HepG2 (cell line): ENCODE results near the gene TUBA4A.

ENCODE experiments used
- ATRX ChIP-seq: sonication (generic); formaldehyde crosslinking; IDR thresholded peaks from 2 replicates; pipeline ENCODE4 v1.4.0; 2020; ENCODE audit warnings: missing genetic modification reagents, borderline replicate concordance
- GABPA ChIP-seq, 2 experiments: IDR thresholded peaks; 2 replicates each; pipeline ENCODE4 v1.6.1; 2011 to 2016; ENCODE audit warnings: low read depth in 2 of 2, low read length in 1 of 2, missing biosample characterization in 1 of 2, missing genetic modification characterization in 1 of 2
- MTA3 ChIP-seq: sonication (generic); formaldehyde crosslinking; IDR thresholded peaks from 2 replicates; pipeline ENCODE4 v1.4.0; 2020; ENCODE audit warnings: missing genetic modification reagents
- MTF1 ChIP-seq: sonication (generic); formaldehyde crosslinking; IDR thresholded peaks from 2 replicates; pipeline ENCODE4 v1.5.0; 2020; ENCODE audit warnings: missing genetic modification reagents
- POLR2A ChIP-seq, 2 experiments: IDR thresholded peaks; 2 replicates each; pipeline ENCODE4 v1.6.1; 2011; ENCODE audit warnings: low read depth in 2 of 2, low read length in 2 of 2, mild to moderate bottlenecking in 1 of 2, moderate library complexity in 1 of 2; ENCODE audit not compliant: insufficient read depth in 1 of 2
- POLR2AphosphoS5 ChIP-seq: IDR thresholded peaks from 2 replicates; pipeline ENCODE4 v1.6.1; 2012; ENCODE audit warnings: low read depth, low read length
- ZNF343 ChIP-seq: sonication (generic); formaldehyde crosslinking; IDR thresholded peaks from 2 replicates; pipeline ENCODE4 v1.4.0; 2020; ENCODE audit warnings: mild to moderate bottlenecking, missing genetic modification reagents
- TF ChIP-seq, protein P1 (sequence below): IDR thresholded peaks from 2 replicates; pipeline ENCODE4 v1.6.1; 2016; ENCODE audit warnings: low read depth, control low read depth
- TF ChIP-seq, protein P2 (sequence below), 2 experiments: IDR thresholded peaks; 2 replicates each; pipeline ENCODE4 v1.6.1; 2011 to 2012; ENCODE audit warnings: low read length in 2 of 2, borderline replicate concordance in 1 of 2, low read depth in 1 of 2, mild to moderate bottlenecking in 1 of 2, moderate library complexity in 1 of 2
- TF ChIP-seq, protein P3 (sequence below), 2 experiments: fragments of 450-650 bp in 1 of 2; sonication (generic) in 1 of 2; formaldehyde crosslinking in 1 of 2; IDR thresholded peaks; 2 replicates each; pipeline versions ENCODE4 v1.6.1 to v1.8.0; 2016 to 2022; ENCODE audit warnings: antibody characterized with exemption in 1 of 2, mild to moderate bottlenecking in 1 of 2, missing genetic modification reagents in 1 of 2

DNA sequence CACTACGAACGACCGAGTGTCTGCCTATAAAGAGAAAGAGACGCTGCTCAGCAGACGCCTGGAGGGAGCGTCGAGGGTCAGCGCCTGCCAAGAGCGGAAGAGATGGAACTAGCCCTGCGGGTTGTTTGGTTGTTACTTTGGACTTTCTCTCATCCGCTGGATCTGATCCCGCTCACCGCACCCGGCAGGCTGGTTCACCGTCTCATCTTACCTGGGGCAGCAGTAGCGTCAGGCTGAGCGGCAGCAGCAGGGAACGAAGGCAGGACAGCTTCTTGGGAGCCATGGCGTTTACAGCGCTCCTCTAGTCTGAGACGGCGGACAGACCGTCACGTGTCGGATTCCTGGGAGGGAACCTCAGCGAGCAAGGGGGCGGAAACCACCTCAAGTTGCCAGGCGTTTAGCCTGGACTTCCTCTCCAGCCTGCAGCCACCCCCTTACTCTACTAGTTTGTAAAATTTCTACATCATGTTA is 10.4 kb downstream of the TUBA4A start:
- TF ChIP-seq, protein P1, sequence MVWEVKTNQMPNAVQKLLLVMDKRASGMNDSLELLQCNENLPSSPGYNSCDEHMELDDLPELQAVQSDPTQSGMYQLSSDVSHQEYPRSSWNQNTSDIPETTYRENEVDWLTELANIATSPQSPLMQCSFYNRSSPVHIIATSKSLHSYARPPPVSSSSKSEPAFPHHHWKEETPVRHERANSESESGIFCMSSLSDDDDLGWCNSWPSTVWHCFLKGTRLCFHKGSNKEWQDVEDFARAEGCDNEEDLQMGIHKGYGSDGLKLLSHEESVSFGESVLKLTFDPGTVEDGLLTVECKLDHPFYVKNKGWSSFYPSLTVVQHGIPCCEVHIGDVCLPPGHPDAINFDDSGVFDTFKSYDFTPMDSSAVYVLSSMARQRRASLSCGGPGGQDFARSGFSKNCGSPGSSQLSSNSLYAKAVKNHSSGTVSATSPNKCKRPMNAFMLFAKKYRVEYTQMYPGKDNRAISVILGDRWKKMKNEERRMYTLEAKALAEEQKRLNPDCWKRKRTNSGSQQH (CRISPR knock-in tag): no peak
- TF ChIP-seq MTA3 (CRISPR knock-in tag) (no peak), ATRX (no peak), GABPA (IDR thresholded peaks at IDR 0.05; ENCODE audit: low read depth, low read length) (no peak), GABPA (CRISPR knock-in tag; IDR thresholded peaks at IDR 0.05; ENCODE audit: low read depth) (no peak), ZNF343 (CRISPR knock-in tag) (no peak), MTF1 (CRISPR knock-in tag) (no peak), POLR2AphosphoS5 (no peak), POLR2A (IDR thresholded peaks at IDR 0.05; ENCODE audit: insufficient read depth in 1 of 2, low read depth in 2 of 2, low read length in 2 of 2) (no peak)
- TF ChIP-seq, protein P2, sequence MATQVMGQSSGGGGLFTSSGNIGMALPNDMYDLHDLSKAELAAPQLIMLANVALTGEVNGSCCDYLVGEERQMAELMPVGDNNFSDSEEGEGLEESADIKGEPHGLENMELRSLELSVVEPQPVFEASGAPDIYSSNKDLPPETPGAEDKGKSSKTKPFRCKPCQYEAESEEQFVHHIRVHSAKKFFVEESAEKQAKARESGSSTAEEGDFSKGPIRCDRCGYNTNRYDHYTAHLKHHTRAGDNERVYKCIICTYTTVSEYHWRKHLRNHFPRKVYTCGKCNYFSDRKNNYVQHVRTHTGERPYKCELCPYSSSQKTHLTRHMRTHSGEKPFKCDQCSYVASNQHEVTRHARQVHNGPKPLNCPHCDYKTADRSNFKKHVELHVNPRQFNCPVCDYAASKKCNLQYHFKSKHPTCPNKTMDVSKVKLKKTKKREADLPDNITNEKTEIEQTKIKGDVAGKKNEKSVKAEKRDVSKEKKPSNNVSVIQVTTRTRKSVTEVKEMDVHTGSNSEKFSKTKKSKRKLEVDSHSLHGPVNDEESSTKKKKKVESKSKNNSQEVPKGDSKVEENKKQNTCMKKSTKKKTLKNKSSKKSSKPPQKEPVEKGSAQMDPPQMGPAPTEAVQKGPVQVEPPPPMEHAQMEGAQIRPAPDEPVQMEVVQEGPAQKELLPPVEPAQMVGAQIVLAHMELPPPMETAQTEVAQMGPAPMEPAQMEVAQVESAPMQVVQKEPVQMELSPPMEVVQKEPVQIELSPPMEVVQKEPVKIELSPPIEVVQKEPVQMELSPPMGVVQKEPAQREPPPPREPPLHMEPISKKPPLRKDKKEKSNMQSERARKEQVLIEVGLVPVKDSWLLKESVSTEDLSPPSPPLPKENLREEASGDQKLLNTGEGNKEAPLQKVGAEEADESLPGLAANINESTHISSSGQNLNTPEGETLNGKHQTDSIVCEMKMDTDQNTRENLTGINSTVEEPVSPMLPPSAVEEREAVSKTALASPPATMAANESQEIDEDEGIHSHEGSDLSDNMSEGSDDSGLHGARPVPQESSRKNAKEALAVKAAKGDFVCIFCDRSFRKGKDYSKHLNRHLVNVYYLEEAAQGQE (IDR thresholded peaks at IDR 0.05; ENCODE audit: borderline replicate concordance in 1 of 2, low read depth in 1 of 2, low read length in 2 of 2): no peak
- TF ChIP-seq, protein P3, sequence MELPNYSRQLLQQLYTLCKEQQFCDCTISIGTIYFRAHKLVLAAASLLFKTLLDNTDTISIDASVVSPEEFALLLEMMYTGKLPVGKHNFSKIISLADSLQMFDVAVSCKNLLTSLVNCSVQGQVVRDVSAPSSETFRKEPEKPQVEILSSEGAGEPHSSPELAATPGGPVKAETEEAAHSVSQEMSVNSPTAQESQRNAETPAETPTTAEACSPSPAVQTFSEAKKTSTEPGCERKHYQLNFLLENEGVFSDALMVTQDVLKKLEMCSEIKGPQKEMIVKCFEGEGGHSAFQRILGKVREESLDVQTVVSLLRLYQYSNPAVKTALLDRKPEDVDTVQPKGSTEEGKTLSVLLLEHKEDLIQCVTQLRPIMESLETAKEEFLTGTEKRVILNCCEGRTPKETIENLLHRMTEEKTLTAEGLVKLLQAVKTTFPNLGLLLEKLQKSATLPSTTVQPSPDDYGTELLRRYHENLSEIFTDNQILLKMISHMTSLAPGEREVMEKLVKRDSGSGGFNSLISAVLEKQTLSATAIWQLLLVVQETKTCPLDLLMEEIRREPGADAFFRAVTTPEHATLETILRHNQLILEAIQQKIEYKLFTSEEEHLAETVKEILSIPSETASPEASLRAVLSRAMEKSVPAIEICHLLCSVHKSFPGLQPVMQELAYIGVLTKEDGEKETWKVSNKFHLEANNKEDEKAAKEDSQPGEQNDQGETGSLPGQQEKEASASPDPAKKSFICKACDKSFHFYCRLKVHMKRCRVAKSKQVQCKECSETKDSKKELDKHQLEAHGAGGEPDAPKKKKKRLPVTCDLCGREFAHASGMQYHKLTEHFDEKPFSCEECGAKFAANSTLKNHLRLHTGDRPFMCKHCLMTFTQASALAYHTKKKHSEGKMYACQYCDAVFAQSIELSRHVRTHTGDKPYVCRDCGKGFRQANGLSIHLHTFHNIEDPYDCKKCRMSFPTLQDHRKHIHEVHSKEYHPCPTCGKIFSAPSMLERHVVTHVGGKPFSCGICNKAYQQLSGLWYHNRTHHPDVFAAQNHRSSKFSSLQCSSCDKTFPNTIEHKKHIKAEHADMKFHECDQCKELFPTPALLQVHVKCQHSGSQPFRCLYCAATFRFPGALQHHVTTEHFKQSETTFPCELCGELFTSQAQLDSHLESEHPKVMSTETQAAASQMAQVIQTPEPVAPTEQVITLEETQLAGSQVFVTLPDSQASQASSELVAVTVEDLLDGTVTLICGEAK (IDR thresholded peaks at IDR 0.05): no peak
- TF ChIP-seq, protein P3 (CRISPR knock-in tag; IDR thresholded peaks at IDR 0.05): no peak
